Neural crest cell (in vitro differentiated cells): ENCODE data around the gene NUDT2. TPM values are rescaled to one million over a fixed set of nuclear protein-coding genes. Genes with fewer than 3 reads are reported as not detected.

Experiments used
- DNase-seq: peaks from one replicate; pipeline ENCODE4 v3.0.0; 2021; ENCODE audit warnings: low read depth, mixed read lengths, low spot score
- H3K27ac Mint-ChIP-seq: one replicate; pipeline ENCODE4 v1.8.0; 2021; ENCODE audit warnings: mild to moderate bottlenecking, mixed read lengths; ENCODE audit not compliant: unreplicated experiment
- H3K27me3 Mint-ChIP-seq: 2 replicates; pipeline ENCODE4 v1.8.0; 2021; ENCODE audit warnings: low read depth, mild to moderate bottlenecking, mixed read lengths
- H3K36me3 Mint-ChIP-seq: 2 replicates; pipeline ENCODE4 v1.8.0; 2021; ENCODE audit warnings: low read depth, mild to moderate bottlenecking, mixed read lengths
- H3K4me1 Mint-ChIP-seq: 2 replicates; pipeline ENCODE4 v1.8.0; 2021; ENCODE audit warnings: mixed read lengths
- H3K4me3 Mint-ChIP-seq: one replicate; pipeline ENCODE4 v1.8.0; 2021; ENCODE audit warnings: mild to moderate bottlenecking, mixed read lengths
- H3K9me3 Mint-ChIP-seq: 2 replicates; pipeline ENCODE4 v1.8.0; 2021; ENCODE audit warnings: mixed read lengths
- total RNA-seq: library from RNA; stranded (reverse); gene quantifications from 2 replicates; pipeline ENCODE4 v1.2.1, GENCODE V29; 2021
- TF ChIP-seq, protein P1 (sequence below): fragments of 200-600 bp; sonication (generic); conservative IDR thresholded peaks from 2 replicates; pipeline ENCODE4 v1.5.0; 2021; ENCODE audit warnings: antibody characterized with exemption, mild to moderate bottlenecking

NUDT2 gene
- total RNA-seq, 1 donor from 2014 or later: 19.8 TPM

DNA sequence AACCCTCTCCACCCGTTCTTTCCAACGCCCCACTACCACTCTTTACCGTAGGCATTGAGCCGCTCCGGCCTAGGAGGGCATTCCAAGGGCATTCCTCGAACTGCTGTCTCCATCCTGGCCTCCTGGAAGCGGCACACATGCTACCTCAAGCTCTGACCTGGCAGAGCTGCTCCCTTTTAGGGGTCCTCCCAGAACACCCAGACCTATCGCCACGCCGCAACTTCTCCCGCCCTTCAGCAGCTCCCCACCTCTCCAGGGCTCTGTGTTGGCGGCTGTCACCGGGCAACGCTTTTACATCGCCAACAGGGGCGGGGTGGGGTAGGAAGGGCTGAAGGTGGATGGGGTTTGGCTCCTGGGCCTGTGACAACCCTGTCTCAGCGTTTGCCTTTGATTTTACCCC, 52.0 kb downstream of the NUDT2 start:
- H3K4me1 Mint-ChIP-seq: peaks cover 21% of the 10 kb centered on the region
- DNase-seq: no peak
- H3K27me3 Mint-ChIP-seq: peaks cover 82% of the 10 kb centered on the region
- TF ChIP-seq, protein P1, sequence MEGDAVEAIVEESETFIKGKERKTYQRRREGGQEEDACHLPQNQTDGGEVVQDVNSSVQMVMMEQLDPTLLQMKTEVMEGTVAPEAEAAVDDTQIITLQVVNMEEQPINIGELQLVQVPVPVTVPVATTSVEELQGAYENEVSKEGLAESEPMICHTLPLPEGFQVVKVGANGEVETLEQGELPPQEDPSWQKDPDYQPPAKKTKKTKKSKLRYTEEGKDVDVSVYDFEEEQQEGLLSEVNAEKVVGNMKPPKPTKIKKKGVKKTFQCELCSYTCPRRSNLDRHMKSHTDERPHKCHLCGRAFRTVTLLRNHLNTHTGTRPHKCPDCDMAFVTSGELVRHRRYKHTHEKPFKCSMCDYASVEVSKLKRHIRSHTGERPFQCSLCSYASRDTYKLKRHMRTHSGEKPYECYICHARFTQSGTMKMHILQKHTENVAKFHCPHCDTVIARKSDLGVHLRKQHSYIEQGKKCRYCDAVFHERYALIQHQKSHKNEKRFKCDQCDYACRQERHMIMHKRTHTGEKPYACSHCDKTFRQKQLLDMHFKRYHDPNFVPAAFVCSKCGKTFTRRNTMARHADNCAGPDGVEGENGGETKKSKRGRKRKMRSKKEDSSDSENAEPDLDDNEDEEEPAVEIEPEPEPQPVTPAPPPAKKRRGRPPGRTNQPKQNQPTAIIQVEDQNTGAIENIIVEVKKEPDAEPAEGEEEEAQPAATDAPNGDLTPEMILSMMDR: no peak
- no peaks in the 10 kb centered on the region for H3K9me3 Mint-ChIP-seq
- H3K4me3 Mint-ChIP-seq: peak overlapping the region; percentile 80
- no peaks in the 10 kb centered on the region for H3K36me3 Mint-ChIP-seq
- H3K27ac Mint-ChIP-seq: no peak overlapping the region

DNA sequence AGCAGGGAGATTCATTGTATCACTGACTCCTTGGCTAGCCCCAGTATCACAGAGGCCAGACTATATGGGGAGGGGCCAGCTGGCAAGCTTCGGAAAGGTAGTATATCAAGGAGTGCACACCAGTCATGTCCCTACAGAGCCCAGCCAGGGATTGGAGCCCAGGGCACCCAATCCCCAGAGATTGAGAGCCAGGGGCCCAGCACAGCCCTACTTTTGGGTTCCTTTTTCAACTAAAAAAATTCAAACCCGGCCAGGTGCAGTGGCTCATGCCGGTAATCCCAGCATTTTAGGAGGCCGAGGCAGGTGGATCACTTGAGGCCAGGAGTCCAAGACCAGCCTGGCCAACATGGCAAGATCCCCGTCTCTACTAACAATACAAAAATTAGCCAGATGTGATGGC, 52.7 kb downstream of the NUDT2 start:
- no peaks in the 10 kb centered on the region for H3K9me3 Mint-ChIP-seq
- peaks cover 17% of the 10 kb centered on the region for H3K4me1 Mint-ChIP-seq
- H3K27me3 Mint-ChIP-seq: peaks cover 77% of the 10 kb centered on the region
- DNase-seq: no peak
- H3K36me3 Mint-ChIP-seq: no peaks in the 10 kb centered on the region
- peak overlapping the region; percentile 80 for H3K4me3 Mint-ChIP-seq
- TF ChIP-seq, protein P1: no peak
- no peak overlapping the region for H3K27ac Mint-ChIP-seq

DNA sequence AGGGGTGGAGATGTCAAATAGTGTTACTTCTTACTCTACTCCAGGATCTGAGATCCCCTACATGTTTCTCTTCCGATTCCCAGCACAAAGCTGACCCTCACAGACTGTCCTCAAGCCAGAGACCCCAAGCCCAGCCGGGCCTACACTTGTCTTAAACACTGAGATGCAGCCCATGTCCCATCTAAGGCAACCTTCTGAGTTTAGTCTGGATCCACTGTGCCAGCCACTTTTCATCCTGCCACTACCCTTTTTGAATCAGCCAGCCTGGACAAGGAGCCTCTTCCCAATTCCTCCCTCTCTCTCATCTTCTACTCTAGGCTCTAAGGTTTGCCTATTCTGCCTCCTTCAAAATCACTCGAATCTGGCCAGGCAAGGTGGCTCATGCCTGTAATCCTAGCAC, 53.5 kb downstream of the NUDT2 start:
- Mint-ChIP-seq H3K4me3 (no peak overlapping the region), H3K9me3 (no peaks in the 10 kb centered on the region), H3K4me1 (peaks cover 15% of the 10 kb centered on the region), H3K36me3 (no peaks in the 10 kb centered on the region), H3K27ac (no peak overlapping the region), H3K27me3 (peaks cover 77% of the 10 kb centered on the region)
- TF ChIP-seq, protein P1: no peak
- DNase-seq: no peak

DNA sequence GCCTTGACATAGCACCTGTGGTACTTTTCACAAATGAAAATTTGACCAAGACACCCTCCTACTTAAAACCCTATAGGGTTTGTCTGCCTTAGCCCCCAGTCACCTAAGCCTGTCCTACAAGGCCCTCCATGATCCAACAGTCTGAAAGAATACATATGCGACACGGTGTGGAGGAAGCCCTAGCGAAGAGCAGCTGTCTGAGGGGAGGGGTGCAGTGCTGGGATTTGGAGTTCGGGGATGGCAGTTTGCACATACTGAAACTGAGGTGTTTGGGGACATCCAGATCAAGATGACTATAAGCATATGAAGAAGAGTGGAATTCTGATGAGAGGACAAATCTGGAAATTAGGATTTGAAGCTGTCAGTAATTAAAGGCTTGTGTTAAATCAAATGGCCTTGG, 54.5 kb downstream of the NUDT2 start:
- Mint-ChIP-seq H3K4me1 (peaks cover 15% of the 10 kb centered on the region), H3K36me3 (no peaks in the 10 kb centered on the region), H3K27ac (no peak overlapping the region), H3K27me3 (peaks cover 67% of the 10 kb centered on the region), H3K4me3 (no peak overlapping the region), H3K9me3 (no peaks in the 10 kb centered on the region)
- TF ChIP-seq, protein P1: no peak
- no peak for DNase-seq

DNA sequence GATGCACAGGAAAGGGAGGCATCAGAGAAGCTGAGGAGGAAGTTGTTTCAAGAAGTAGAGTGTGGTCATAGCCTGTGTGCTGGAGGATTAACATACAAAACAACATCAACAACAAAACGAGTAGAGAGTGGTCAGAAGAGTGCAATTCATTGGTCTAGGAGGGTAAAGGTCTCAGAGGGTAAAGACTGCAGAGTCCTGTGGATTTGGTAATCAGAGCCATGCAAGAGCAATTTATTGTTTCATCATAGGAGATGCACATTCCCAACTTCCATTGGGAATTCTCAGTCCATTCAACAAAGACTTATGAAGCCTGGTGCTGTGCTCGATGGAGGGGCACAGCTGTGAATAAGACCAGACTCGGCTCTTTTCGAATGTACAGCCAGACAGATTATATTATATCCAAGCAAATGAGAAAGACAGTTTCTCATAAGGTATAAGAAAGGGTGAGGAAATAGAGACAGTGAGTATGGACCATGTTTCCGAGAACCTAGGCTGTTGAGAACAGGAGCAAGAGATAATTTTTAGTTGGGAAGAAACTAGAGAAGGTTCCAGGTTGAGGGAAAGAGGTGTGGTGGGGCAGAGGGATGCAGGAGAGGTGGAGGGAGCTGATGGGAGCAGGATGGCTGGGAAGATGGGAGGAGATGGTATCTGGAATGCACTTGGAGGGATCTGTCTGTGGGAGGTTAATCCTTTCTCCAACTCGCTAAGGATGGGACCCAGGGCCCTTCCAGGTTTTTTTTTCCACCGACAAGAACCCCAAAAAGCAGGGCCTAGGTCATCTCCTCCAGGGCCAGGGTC, 55.2 kb downstream of the NUDT2 start:
- TF ChIP-seq, protein P1: no peak
- Mint-ChIP-seq H3K4me3 (no peak overlapping the region), H3K4me1 (peaks cover 9% of the 10 kb centered on the region), H3K27ac (no peak overlapping the region), H3K27me3 (peaks cover 65% of the 10 kb centered on the region), H3K9me3 (no peaks in the 10 kb centered on the region), H3K36me3 (no peaks in the 10 kb centered on the region)
- no peak for DNase-seq
